Lung (tissue), 12 donors: ENCODE measurements around the gene ADPRH. TPM values are rescaled to one million over a fixed set of nuclear protein-coding genes. Genes with fewer than 3 reads are reported as not detected.
"Not testable (repeated sequence)": the region's sequence is repeated elsewhere in the genome, so short reads cannot be mapped to it uniquely, and the experiment has no call there.

ENCODE experiments used
- ATAC-seq: fragments of 200-7000 bp; cut with Tn5 transposase; one replicate; pipeline ENCODE4 v1.9.1; 2020; ENCODE audit warnings: moderate number of reproducible peaks; ENCODE audit not compliant: insufficient read depth, low FRiP score
- DNase-seq, 3 donors: peaks; one replicate each; pipeline ENCODE4 v3.0.0-alpha.2; 2013 to 2017
- H3K27ac ChIP-seq, 2 donors: one replicate each; pipeline ENCODE4 v1.5.1; 2013; ENCODE audit warnings: mild to moderate bottlenecking in 2 of 2, moderate library complexity in 2 of 2, control low read depth in 1 of 2, inconsistent platforms in 1 of 2, low read depth in 1 of 2, low read length in 1 of 2
- H3K27me3 ChIP-seq, 3 donors: one replicate each; pipeline ENCODE4 v1.5.1; 2013; ENCODE audit warnings: low read length in 2 of 3; ENCODE audit not compliant: control insufficient read depth in 3 of 3, insufficient read depth in 3 of 3
- H3K36me3 ChIP-seq, 4 donors: one replicate each; pipeline ENCODE4 v1.5.1; 2013; ENCODE audit warnings: low read length in 4 of 4, mild to moderate bottlenecking in 1 of 4, moderate library complexity in 1 of 4; ENCODE audit not compliant: control insufficient read depth in 4 of 4, insufficient read depth in 4 of 4
- H3K4me1 ChIP-seq, 5 donors: one replicate each; pipeline ENCODE4 v1.5.1; 2013; ENCODE audit warnings: low read length in 5 of 5, mild to moderate bottlenecking in 2 of 5, moderate library complexity in 1 of 5; ENCODE audit not compliant: control insufficient read depth in 5 of 5, insufficient read depth in 5 of 5
- H3K4me3 ChIP-seq: one replicate; pipeline ENCODE4 v1.5.1; 2013; ENCODE audit warnings: mild to moderate bottlenecking, control low read depth, moderate library complexity
- H3K9ac ChIP-seq, 2 donors: one replicate each; pipeline ENCODE4 v1.5.1; 2013; ENCODE audit warnings: low read length in 2 of 2, control low read depth in 1 of 2; ENCODE audit not compliant: insufficient read depth in 1 of 2
- H3K9me3 ChIP-seq, 4 donors: one replicate each; pipeline ENCODE4 v1.5.1; 2013; ENCODE audit warnings: low read length in 3 of 4, mild to moderate bottlenecking in 1 of 4, moderate library complexity in 1 of 4; ENCODE audit not compliant: control insufficient read depth in 4 of 4, insufficient read depth in 3 of 4
- WGBS, 2 donors: extraction: QIAGEN DNeasy Blood & Tissue Kit; methylation state at CpG; one replicate each; pipeline ENCODE4 v1.1.7; 2013; 5-methylcytosine and 5-hydroxymethylcytosine counted together
- polyA plus RNA-seq, 2 donors: library from polyadenylated mRNA; stranded (reverse); fragments of 200-250 nt; gene quantifications; one replicate each; pipeline ENCODE4 v1.2.1, GENCODE V29; 2013
- total RNA-seq, 2 donors: library from RNA; depleted of rRNA in 1 of 2; stranded (reverse); fragments of >200 nt in 1 of 2; gene quantifications; one replicate each; pipeline ENCODE4 v1.2.1, GENCODE V29; 2014 to 2021
- TF ChIP-seq, protein P1 (sequence below): IDR thresholded peaks from 2 replicates; pipeline ENCODE4 v1.5.1; 2012; ENCODE audit warnings: mild to moderate bottlenecking; ENCODE audit errors: control extremely low read depth, extremely low read depth
- donor health status: control.
- donor health status: control.
- donor health status: Bipolar disorder and iron deficiency.
- donor health status: healthy.
- donor health status: DM: yes; HTN: yes; CAD: no.

ADPRH gene
- total and polyA plus RNA-seq, 4 donors: 5.4 to 26.3 (median 14.2) TPM

- H3K9ac ChIP-seq: no peak overlapping the region
- DNase-seq (no peak), ATAC-seq (no peak)
- H3K4me3 ChIP-seq: no peak overlapping the region
- TF ChIP-seq, protein P1, sequence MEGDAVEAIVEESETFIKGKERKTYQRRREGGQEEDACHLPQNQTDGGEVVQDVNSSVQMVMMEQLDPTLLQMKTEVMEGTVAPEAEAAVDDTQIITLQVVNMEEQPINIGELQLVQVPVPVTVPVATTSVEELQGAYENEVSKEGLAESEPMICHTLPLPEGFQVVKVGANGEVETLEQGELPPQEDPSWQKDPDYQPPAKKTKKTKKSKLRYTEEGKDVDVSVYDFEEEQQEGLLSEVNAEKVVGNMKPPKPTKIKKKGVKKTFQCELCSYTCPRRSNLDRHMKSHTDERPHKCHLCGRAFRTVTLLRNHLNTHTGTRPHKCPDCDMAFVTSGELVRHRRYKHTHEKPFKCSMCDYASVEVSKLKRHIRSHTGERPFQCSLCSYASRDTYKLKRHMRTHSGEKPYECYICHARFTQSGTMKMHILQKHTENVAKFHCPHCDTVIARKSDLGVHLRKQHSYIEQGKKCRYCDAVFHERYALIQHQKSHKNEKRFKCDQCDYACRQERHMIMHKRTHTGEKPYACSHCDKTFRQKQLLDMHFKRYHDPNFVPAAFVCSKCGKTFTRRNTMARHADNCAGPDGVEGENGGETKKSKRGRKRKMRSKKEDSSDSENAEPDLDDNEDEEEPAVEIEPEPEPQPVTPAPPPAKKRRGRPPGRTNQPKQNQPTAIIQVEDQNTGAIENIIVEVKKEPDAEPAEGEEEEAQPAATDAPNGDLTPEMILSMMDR: no peak
- no peaks in the 10 kb centered on the region for H3K27me3 ChIP-seq
- WGBS, 2 donors: 68 to 86% methylated on average over 1 of the region's 1 CpG
- H3K36me3 ChIP-seq: peaks cover 0 to 7% (median under 1%) of the 10 kb centered on the region in 4 donors
- H3K4me1 ChIP-seq: peaks cover 0 to 14% (median 2%) of the 10 kb centered on the region in 5 donors
- H3K9me3 ChIP-seq: peaks cover 0 to 4% (median 0%) of the 10 kb centered on the region in 4 donors
- H3K27ac ChIP-seq: no peak overlapping the region
Measured at GRCh38 chr3:119592861-119593260, 13.6 kb downstream of the ADPRH start.

GRCh38 chr3:119594066-119594465 lies 14.8 kb downstream of the ADPRH start:
- no peak overlapping the region for H3K9ac ChIP-seq
- ATAC-seq: no peak
- TF ChIP-seq, protein P1: no peak

GRCh38 chr3:119594929-119595328 lies 15.6 kb downstream of the ADPRH start:
- ATAC-seq, H3K27ac ChIP-seq, DNase-seq, H3K9me3 ChIP-seq, H3K9ac ChIP-seq, H3K27me3 ChIP-seq, H3K36me3 ChIP-seq, H3K4me3 ChIP-seq: not testable (repeated sequence)
- H3K4me1 ChIP-seq: peaks cover 0 to 21% (median 4%) of the 10 kb centered on the region in 5 donors
- 98 to 100% methylated on average over 1 of the region's 1 CpG for WGBS, 2 donors

More at GRCh38 chr3:119594066-119594465, 14.8 kb downstream of the ADPRH start:
- Histone ChIP-seq H3K4me1 (peaks cover 0 to 15% (median 4%) of the 10 kb centered on the region in 5 donors), H3K36me3 (no peaks in the 10 kb centered on the region), H3K27me3 (no peaks in the 10 kb centered on the region), H3K27ac (no peak overlapping the region), H3K4me3 (no peak overlapping the region), H3K9me3 (peaks cover 0 to 4% (median 0%) of the 10 kb centered on the region in 4 donors)
- no peak for DNase-seq
- 80 to 86% methylated on average over 5 of the region's 5 CpGs for WGBS, 2 donors

DNA sequence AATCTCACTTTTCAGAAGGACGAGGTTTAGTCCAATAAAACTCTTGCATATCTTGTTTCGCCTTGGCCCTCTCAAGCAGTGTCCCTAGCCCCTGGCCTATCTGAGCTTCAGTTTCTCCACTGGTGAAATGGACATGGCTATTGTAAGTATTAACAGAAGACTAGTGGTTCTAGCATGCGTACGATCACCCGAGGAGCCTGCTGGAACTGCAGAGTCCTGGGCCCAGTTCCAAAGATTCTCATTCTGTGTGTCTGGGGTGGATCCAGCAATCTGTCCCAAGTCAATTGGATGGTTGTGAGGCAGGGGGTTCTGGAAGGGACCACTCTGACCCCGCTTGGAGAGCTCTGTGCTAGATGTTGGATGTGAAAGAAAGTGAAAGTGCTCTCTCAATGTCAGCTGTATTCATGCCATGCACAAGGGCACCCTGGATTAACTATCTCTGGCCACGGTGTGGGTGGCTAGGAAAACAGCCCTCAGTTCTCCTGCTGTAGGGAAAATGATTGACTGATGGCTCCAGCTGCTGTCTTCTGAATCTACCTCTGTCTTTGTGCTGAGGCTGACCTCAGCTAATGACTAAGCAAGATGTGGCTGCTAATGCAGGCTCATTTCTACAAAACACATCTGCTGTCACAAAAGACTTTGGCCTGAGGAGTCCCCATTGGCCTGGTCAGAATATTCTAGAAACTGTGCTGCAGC lies 16.5 kb downstream of the ADPRH start:
- no peak for DNase-seq
- Histone ChIP-seq H3K27ac (peak overlapping the region in 1 of 2 donors; percentile 37), H3K36me3 (no peaks in the 10 kb centered on the region), H3K4me1 (peaks cover 0 to 21% (median 4%) of the 10 kb centered on the region in 5 donors), H3K4me3 (no peak overlapping the region), H3K9me3 (no peaks in the 10 kb centered on the region), H3K27me3 (no peaks in the 10 kb centered on the region), H3K9ac (no peak overlapping the region)
- 79 to 86% methylated on average over 7 of the region's 7 CpGs for WGBS, 2 donors
- ATAC-seq: no peak
- TF ChIP-seq, protein P1: no peak
